ENCODE data around the gene MBTD1. TPM values are rescaled to one million over a fixed set of nuclear protein-coding genes. Genes with fewer than 3 reads are reported as not detected.
"Not testable (repeated sequence)": the region's sequence is repeated elsewhere in the genome, so short reads cannot be mapped to it uniquely, and the experiment has no call there.

MBTD1 gene
- total RNA-seq, 1 donor from 2014 or later: 6.6 TPM

- ATAC-seq (no peak), DNase-seq (no peak)
- intact Hi-C loops (cut with micrococcal nuclease): no loop called here
These were observed 2.4 kb downstream of the MBTD1 start for GRCh38 chr17:51257150-51258081.

DNA sequence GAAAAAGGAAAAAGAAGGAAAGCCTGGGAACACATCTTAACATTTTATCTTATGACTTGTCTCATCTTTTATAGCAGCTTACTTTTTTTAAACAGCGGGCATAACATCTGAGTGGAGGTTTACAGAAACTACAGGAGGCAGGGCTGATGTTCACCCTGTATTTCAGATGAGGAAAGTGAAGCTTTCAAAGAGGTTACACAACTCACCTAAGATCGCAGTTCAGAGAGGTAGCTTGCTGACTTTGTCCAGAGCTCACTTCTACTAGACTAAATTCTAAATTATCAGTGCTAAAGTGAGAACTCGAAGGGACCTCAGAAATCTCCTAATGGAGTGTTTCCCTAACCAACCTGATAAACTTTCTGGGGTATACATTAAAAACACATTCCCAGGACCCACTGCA, 3.7 kb downstream of the MBTD1 start:
- ATAC-seq (no peak), DNase-seq (no peak)
- intact Hi-C loops (cut with micrococcal nuclease): no loop called here

DNA sequence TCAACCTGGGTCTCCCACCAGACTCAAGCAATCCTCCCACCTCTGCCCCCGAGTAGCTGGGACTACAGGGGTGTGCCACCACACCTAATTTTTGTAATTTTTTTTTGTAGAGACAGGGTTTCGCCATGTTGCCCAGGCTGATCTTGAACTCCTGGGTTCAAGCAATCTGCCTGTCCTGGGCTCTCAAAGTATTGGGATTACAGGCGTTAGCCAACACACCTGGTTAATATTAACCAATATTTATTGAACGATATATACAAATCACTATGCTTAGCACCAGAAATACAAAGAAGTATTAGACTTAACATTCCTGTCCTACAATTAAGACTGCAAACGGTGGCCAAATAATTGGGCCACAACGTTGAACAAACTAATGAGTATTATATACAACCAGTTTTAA, 4.2 kb downstream of the MBTD1 start:
- intact Hi-C loops (cut with micrococcal nuclease): no loop called here
- ATAC-seq (no peak), DNase-seq (no peak)

DNA sequence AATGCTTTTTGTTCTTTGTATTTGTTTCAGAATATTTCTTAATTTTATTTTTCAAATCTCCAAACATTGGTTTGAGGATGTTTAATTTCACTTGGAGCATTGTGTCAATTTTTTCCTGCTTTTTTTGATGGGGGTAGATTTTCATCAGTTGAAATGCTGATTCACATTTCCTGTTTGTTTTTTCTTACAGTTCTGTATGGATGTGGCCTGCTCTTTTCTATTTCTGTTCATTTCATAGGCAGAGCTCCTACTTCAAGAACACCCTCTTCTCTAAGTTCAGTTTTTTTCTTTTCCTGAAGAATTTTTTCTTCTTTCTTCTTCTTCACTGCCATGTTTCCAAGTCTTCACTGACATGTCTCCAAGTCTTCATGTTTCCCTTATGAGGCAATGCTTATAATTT, 8.8 kb downstream of the MBTD1 start:
- DNase-seq (no peak), ATAC-seq (no peak)
- intact Hi-C loops (cut with micrococcal nuclease): no loop called here

GRCh38 chr17:51250314-51250840, 9.5 kb downstream of the MBTD1 start:
- ATAC-seq: no peak
- no peak for DNase-seq
- intact Hi-C loops (cut with micrococcal nuclease): no loop called here

DNA sequence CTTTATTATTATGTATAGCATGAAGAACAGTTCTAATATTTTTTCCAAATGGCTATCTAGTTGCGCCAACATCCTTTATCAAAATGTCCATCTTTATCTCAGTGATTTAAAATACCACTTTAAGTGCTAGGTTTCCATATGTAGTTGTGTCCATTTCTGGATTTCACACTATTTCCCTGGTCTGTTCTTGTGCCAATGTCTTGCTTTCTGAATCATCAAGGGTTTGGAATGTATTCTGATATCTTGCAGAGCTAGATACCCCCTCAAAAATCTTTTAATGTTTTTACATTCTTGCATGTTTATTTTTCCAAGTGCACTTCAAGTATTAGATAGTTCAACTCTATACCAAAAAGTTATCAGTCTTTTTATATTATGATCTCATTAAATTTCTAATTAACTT, 14.3 kb downstream of the MBTD1 start:
- ATAC-seq (no peak), DNase-seq (no peak)
- intact Hi-C loops (cut with micrococcal nuclease): no loop called here

DNA sequence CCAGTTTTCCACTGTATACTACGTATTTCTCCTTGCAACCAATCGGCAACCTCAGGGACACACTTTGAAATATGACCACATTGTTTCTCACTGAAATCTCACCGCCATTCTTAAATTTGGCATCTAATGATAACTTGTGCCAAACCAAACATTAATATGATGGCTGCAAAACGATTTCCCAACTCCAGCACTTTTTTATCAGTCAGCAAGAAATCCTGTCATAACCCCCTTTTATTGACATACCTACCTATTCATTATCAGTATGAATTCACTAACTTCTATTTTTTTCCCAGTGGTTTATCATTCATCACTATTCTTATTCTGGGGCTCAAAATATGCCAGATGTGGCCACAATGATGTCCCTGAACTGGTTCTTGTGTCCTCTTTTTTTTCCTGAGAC, 15.8 kb downstream of the MBTD1 start:
- intact Hi-C loops (cut with micrococcal nuclease): no loop called here
- ATAC-seq: no peak

GRCh38 chr17:51240275-51240674, 19.6 kb downstream of the MBTD1 start:
- ATAC-seq (no peak), DNase-seq (no peak)
- intact Hi-C loops (cut with micrococcal nuclease): no loop called here

More for the DNA sequence above, 15.8 kb downstream of the MBTD1 start:
- no peak for DNase-seq

DNA sequence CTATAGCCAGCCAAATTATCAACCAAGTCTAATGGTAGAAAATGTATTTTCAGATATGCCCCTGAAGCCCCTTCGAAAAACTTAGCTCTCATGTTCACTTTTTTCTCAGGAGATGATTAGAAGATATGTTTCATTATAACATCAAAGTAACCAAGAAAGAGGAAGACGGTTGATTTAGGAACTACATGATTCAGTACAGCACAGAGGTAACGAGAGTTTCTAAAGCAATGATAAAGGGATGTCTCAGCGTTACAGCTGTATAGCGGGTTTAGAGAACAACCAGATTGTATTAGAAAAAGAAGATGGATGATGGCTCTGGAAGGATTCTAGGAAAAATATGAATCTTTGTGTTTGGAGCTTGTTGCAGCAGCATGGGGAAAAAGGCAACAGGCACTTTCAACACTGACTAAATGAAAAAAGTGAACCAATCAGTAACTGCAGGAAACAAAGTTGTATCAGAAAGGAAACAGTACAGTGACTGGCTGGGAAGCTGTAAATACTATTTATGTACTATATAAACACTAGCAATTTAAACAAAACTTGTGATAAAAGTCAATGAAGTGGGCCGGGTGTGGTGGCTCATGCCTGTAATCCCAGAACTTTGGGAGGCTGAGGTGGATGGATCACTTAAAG, 21.5 kb downstream of the MBTD1 start:
- intact Hi-C loops (cut with micrococcal nuclease): no loop called here
- no peak for DNase-seq
- ATAC-seq: no peak

GRCh38 chr17:51234162-51234561, 25.7 kb downstream of the MBTD1 start:
- no peak for DNase-seq
- intact Hi-C loops (cut with micrococcal nuclease): no loop called here
- no peak for ATAC-seq

GRCh38 chr17:51231999-51232398, 27.9 kb downstream of the MBTD1 start:
- ATAC-seq (no peak), DNase-seq (no peak)
- intact Hi-C loops (cut with micrococcal nuclease): no loop called here

DNA sequence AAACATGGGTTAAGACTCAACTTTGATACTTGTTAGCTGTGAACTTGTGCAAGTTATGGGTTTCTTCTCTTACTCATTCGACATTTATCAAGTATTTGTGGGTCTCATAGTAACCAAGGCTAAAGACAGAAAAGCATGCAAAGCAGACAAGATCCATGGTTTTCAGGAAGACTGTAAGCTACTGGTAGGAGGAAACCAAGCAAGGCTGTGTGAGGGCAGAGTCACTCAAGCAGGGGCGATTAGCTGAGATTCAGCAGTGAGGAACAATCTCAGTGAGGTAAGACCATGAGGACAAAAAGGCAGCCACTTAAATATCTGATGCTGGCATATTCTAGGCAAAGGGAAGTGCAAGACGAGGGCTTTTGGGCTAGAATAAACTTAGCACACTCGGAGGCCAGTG, 29.5 kb downstream of the MBTD1 start:
- ATAC-seq (no peak), DNase-seq (no peak)
- intact Hi-C loops (cut with micrococcal nuclease): no loop called here

GRCh38 chr17:51229889-51230288, 30.0 kb downstream of the MBTD1 start:
- no peak for ATAC-seq
- intact Hi-C loops (cut with micrococcal nuclease): no loop called here
- DNase-seq: no peak

GRCh38 chr17:51228161-51228560, 31.7 kb downstream of the MBTD1 start:
- intact Hi-C loops (cut with micrococcal nuclease): no loop called here
- ATAC-seq (peak; percentile 49), DNase-seq (no peak)

DNA sequence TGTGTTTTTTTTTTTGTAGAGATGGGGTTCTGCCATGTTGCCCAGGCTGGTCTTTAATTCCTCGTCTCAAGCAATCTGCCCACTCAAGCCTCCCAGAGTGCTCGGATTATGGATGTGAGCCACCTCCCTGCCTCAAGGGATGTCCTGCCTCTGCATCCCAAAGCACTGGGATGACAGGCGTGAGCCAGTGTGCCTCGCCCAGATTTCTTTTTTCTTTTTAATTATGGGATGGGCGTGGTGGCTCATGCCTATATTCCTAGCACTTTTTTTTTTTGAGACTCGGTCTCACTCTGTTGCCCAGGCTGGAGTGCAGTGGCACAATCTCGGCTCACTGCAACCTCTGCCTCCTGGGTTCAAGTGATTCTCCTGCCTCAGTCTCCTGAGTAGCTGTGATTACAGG, 34.3 kb downstream of the MBTD1 start:
- ATAC-seq; intact Hi-C loops (cut with micrococcal nuclease): not testable (repeated sequence)

GRCh38 chr17:51224402-51225262, 35.2 kb downstream of the MBTD1 start:
- intact Hi-C loops (cut with micrococcal nuclease): no loop called here
- ATAC-seq (no peak), DNase-seq (no peak)

More for the DNA sequence above, 34.3 kb downstream of the MBTD1 start:
- DNase-seq: not testable (repeated sequence)

DNA sequence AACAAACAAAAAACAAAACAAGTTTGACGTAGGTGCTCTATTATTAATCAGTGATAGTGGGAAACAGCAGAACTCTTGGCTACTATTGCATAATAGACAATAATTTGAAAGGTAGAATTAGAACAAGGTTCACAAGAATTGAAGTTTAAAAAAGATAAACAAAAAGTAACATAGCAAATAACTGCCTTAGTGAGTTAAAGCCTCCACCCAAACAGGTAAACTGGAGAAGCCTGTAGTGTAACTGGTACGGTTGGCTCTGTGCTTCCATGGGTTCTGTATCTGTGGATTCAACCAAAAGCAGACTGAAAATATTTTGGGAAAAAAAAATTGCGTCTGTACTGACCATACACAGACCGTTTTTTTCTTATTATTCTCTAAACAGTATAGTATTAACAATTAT, 38.5 kb downstream of the MBTD1 start:
- intact Hi-C loops (cut with micrococcal nuclease): no loop called here
- no peak for DNase-seq
- ATAC-seq: no peak

- ATAC-seq (no peak), DNase-seq (no peak)
- intact Hi-C loops (cut with micrococcal nuclease): no loop called here
These were observed 41.9 kb downstream of the MBTD1 start for GRCh38 chr17:51217946-51218345.

DNA sequence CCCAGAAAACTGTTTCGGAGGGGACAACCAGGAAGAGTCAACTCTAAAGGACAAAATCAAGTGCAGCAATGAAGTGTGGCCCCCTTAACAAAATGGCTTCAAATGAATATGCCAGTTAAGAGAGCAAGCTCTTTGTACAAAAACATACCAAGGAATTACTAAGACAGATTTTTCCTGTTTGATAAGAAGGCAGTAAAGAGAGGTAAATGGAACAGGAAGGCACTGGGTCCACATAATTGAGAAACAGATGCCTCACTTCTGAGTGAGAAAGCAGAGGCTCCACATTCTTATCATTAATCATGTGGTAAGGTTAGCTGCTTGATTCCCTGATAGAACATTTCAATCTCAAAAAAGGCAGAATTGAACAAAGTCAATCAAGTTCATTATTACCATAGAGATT, 44.9 kb downstream of the MBTD1 start:
- DNase-seq (no peak), ATAC-seq (no peak)
- intact Hi-C loops (cut with micrococcal nuclease): no loop called here

DNA sequence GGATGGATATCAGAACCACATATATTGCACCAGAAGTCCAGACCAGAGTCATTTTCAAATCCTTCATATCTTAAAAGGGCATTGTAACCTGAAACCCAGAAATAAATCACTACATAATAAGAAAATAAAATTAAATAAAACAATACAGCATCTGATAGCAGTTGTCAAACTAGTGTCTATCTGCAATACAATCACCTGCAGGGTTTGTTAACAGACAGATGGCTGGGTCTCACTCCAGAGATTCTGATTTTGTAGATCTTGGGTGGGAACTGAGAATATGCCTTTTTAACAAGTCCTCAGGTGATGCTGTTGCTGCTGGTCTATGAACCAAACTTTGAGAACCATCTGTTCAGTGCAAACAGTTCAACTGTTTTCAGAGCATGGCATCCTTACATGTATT, 56.0 kb downstream of the MBTD1 start:
- ATAC-seq (no peak), DNase-seq (no peak)
- intact Hi-C loops (cut with micrococcal nuclease): no loop called here
